Natural killer cell (primary cell): Measurements from ENCODE around the gene ZNRF3. TPM values are rescaled to one million over a fixed set of nuclear protein-coding genes. Genes with fewer than 3 reads are reported as not detected.

Source experiments
- ATAC-seq, 3 donors: fragments of 150-1000 bp in 2 of 3; fragments of 200-7000 bp in 1 of 3; cut with Tn5 transposase; 1 replicate in 1 of 3; 2 replicates in 2 of 3; pipeline ENCODE4 v1.10.0; 2021; ENCODE audit warnings: mild to moderate bottlenecking in 2 of 3, moderate library complexity in 2 of 3
- DNase-seq, 2 donors: peaks; one replicate each; pipeline versions ENCODE4 v3.0.0 to v3.0.0-alpha.2; 2013 to 2021; ENCODE audit warnings: mixed read lengths in 1 of 2
- H3K27ac ChIP-seq: one replicate; pipeline ENCODE4 v1.5.1; 2013; ENCODE audit warnings: mild to moderate bottlenecking, low read length
- H3K27me3 ChIP-seq: one replicate; pipeline ENCODE4 v1.6.1; 2013; ENCODE audit warnings: low read length; ENCODE audit not compliant: control insufficient read depth, insufficient read depth
- H3K36me3 ChIP-seq: one replicate; pipeline ENCODE4 v1.6.1; 2013; ENCODE audit warnings: low read length; ENCODE audit not compliant: control insufficient read depth, insufficient read depth
- H3K4me1 ChIP-seq: one replicate; pipeline ENCODE4 v1.6.1; 2013; ENCODE audit warnings: low read length; ENCODE audit not compliant: control insufficient read depth, insufficient read depth
- H3K4me3 ChIP-seq: one replicate; pipeline ENCODE4 v1.5.1; 2013; ENCODE audit warnings: low read length
- H3K9me3 ChIP-seq: one replicate; pipeline ENCODE4 v1.6.1; 2013; ENCODE audit warnings: low read length; ENCODE audit not compliant: control insufficient read depth, insufficient read depth
- H3K27ac Mint-ChIP-seq, 2 donors: one replicate each; pipeline ENCODE4 v1.8.0; 2022; ENCODE audit warnings: mild to moderate bottlenecking in 2 of 2, mixed read lengths in 2 of 2, moderate library complexity in 1 of 2
- H3K27me3 Mint-ChIP-seq, 2 donors: one replicate each; pipeline ENCODE4 v1.8.0; 2022; ENCODE audit warnings: low read depth in 2 of 2, mixed read lengths in 2 of 2
- H3K36me3 Mint-ChIP-seq: one replicate; pipeline ENCODE4 v1.8.0; 2022; ENCODE audit warnings: mixed read lengths
- H3K4me1 Mint-ChIP-seq, 2 donors: one replicate each; pipeline ENCODE4 v1.8.0; 2022; ENCODE audit warnings: mixed read lengths in 2 of 2
- H3K4me3 Mint-ChIP-seq: one replicate; pipeline ENCODE4 v1.8.0; 2022; ENCODE audit warnings: mild to moderate bottlenecking, moderate library complexity, mixed read lengths
- H3K9me3 Mint-ChIP-seq, 2 donors: one replicate each; pipeline ENCODE4 v1.8.0; 2022; ENCODE audit warnings: mixed read lengths in 2 of 2
- WGBS: methylation state at CpG from one replicate; pipeline ENCODE4 v1.1.7; 2013; ENCODE audit warnings: missing lambda C conversion rate; ENCODE audit not compliant: insufficient coverage; 5-methylcytosine and 5-hydroxymethylcytosine counted together
- intact Hi-C: fragments of 100-400 bp; cut with micrococcal nuclease; formaldehyde crosslinking; loops from one replicate; pipeline ENCODE4 v1.14.2; 2022
- total RNA-seq, 4 donors: library from RNA; stranded (reverse); fragments of 120-200 nt in 1 of 4; gene quantifications; one replicate each; pipeline versions ENCODE4 v1.2.3 to v1.2.4, GENCODE V29; 2013 to 2022
- TF ChIP-seq, protein P1 (sequence below): fragments of 200-600 bp; IDR thresholded peaks from one replicate; pipeline ENCODE4 v1.8.0; 2022; ENCODE audit warnings: antibody characterized with exemption

ZNRF3 gene
- total RNA-seq, 3 donors from 2014 or later (not counting 1 experiment from before 2014, with no cell fraction given), result 0.23 to 0.34 (median 0.33) TPM

DNA sequence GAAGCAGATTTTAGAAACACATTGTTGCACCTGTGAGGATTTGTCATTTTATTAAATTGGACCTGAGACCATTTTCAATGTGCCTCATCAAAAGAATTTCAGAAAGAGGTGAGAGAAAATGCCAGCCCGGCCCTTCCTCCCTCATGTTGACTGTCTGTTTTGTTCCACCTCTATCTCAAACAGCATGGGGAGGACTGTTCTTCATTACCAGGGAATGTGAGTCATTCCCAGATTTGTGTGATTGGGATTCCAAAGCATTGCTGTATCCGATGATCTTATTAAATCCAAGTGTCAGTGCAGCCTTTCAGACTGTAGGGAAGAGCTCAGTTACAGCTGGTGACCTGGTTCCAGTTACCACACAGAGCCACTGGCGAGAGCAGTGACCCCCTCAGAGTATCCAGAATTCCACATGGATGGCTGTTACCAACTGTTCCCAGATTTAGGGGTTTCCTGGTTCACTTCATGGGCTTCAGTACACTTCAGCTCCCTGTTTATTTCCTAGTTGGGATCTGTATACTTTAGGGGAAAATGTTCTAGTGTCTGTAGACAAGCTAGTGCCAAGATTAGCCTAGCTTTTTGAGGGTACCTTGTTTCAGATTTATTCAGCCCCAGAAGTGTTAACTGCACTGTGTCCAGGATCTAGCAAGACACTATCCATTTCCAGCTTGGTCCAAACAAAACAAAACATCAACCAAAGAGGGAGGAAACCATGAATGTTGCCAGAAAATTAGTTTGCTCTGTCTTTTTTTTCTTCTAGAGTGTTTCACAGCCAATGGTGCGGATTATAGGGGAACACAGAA lies 210.3 kb downstream of the ZNRF3 start:
- Mint-ChIP-seq H3K4me3 (no peak overlapping the region), H3K27ac (no peak overlapping the region), H3K4me1 (no peaks in the 10 kb centered on the region), H3K27me3 (peaks cover 29 to 42% of the 10 kb centered on the region in 2 donors), H3K36me3 (no peaks in the 10 kb centered on the region), H3K9me3 (no peaks in the 10 kb centered on the region)
- ATAC-seq (no peak), DNase-seq (no peak)
- TF ChIP-seq, protein P1, sequence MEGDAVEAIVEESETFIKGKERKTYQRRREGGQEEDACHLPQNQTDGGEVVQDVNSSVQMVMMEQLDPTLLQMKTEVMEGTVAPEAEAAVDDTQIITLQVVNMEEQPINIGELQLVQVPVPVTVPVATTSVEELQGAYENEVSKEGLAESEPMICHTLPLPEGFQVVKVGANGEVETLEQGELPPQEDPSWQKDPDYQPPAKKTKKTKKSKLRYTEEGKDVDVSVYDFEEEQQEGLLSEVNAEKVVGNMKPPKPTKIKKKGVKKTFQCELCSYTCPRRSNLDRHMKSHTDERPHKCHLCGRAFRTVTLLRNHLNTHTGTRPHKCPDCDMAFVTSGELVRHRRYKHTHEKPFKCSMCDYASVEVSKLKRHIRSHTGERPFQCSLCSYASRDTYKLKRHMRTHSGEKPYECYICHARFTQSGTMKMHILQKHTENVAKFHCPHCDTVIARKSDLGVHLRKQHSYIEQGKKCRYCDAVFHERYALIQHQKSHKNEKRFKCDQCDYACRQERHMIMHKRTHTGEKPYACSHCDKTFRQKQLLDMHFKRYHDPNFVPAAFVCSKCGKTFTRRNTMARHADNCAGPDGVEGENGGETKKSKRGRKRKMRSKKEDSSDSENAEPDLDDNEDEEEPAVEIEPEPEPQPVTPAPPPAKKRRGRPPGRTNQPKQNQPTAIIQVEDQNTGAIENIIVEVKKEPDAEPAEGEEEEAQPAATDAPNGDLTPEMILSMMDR, result no peak
- no peak overlapping the region for H3K27ac ChIP-seq
- 80% methylated on average over 4 of the region's 4 CpGs for WGBS
- no peaks in the 10 kb centered on the region for H3K36me3 ChIP-seq
- intact Hi-C loops, result no loop called here
- H3K4me1 ChIP-seq, result no peaks in the 10 kb centered on the region
- no peaks in the 10 kb centered on the region for H3K9me3 ChIP-seq
- H3K27me3 ChIP-seq, result peaks cover 2% of the 10 kb centered on the region
- no peak overlapping the region for H3K4me3 ChIP-seq

DNA sequence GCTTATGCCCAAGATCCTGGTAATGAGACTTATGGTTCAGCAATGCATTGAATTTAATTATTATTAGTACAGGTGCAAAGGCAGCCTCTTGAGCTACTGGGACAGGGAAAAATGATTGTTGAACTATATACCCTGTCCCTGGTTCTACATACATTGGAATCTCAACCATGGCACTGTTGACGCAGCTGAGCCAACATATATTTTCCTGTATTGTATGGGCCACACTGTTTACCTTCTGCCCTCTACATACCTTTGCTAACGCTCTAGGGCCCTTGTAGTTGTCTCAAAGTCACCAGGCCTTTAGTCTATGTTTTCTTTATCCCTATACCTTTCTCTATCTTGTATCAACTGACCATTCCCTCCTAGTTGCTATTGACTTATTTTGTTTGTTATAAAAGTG lies 212.1 kb downstream of the ZNRF3 start:
- ATAC-seq (no peak), DNase-seq (no peak)
- Mint-ChIP-seq H3K27me3 (peaks cover 18 to 26% of the 10 kb centered on the region in 2 donors), H3K4me1 (no peaks in the 10 kb centered on the region), H3K9me3 (no peaks in the 10 kb centered on the region), H3K36me3 (no peaks in the 10 kb centered on the region), H3K4me3 (no peak overlapping the region), H3K27ac (no peak overlapping the region)
- intact Hi-C loops, result no loop called here
- H3K27me3 ChIP-seq, result no peaks in the 10 kb centered on the region
- 48% methylated on average over 2 of the region's 2 CpGs for WGBS
- no peaks in the 10 kb centered on the region for H3K4me1 ChIP-seq
- no peak overlapping the region for H3K4me3 ChIP-seq
- H3K9me3 ChIP-seq, result no peaks in the 10 kb centered on the region
- no peaks in the 10 kb centered on the region for H3K36me3 ChIP-seq
- TF ChIP-seq, protein P1, result no peak
- H3K27ac ChIP-seq, result no peak overlapping the region

DNA sequence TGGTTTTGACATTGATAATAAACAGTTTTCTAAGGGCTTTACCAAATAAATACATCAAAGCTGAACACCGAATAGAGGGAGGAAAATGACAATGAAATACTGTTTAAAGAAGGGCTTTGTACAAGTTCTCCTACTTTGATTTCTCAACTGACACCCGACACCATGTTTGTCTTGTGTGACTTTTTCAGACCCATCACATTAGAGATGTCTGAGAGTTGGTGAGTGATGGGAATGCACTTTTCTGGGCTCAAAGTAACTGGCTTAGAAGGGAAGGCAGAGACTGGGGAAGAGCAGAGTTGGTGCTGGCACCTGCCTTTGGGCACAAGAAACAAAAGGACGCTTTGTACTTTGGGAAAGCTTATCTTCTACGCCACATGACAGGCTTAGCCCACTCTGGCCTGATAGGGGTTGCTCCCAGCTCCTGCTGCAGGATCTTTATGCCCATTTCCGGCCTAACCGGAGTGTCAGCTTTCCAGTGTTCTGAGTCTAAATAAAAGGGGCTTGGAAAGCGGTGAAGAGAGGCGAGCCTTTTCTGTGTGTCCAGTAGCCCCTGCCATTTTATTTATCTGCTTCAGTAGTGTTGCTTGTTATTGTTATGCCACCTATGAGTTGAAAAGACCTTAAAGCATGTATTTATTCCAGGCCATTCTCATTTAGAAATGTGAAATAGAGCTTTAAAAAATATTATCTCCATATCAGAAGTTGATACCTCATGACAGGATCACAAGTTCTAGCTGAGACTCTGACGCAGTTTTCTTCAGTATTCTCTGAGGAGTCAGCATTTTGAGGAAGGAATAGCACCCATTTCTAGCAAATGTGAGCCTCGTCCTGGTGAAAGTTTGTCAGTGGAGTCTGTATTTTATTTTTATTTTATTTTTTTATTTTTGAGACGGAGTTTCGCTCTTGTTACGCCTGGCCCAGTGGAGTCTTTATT lies 213.6 kb downstream of the ZNRF3 start:
- Mint-ChIP-seq H3K36me3 (no peaks in the 10 kb centered on the region), H3K4me1 (no peaks in the 10 kb centered on the region), H3K27ac (no peak overlapping the region), H3K4me3 (no peak overlapping the region), H3K9me3 (no peaks in the 10 kb centered on the region), H3K27me3 (peaks cover 12 to 26% of the 10 kb centered on the region in 2 donors)
- 90% methylated on average over 8 of the region's 13 CpGs for WGBS
- Histone ChIP-seq H3K4me3 (no peak overlapping the region), H3K27me3 (no peaks in the 10 kb centered on the region), H3K4me1 (no peaks in the 10 kb centered on the region), H3K9me3 (no peaks in the 10 kb centered on the region), H3K36me3 (no peaks in the 10 kb centered on the region), H3K27ac (no peak overlapping the region)
- DNase-seq, result no peak
- ATAC-seq, result no peak
- intact Hi-C loops, result no loop called here
- TF ChIP-seq, protein P1, result no peak
